Osteoblast (primary cell): Measurements from ENCODE around the gene STRN. TPM values are rescaled to one million over a fixed set of nuclear protein-coding genes. Genes with fewer than 3 reads are reported as not detected.

ENCODE experiments used
- DNase-seq: peaks from one replicate; pipeline ENCODE4 v3.0.0; 2011; ENCODE audit warnings: low spot score, mixed read lengths; ENCODE audit not compliant: insufficient read length; ENCODE audit errors: missing footprints
- H2AFZ ChIP-seq: 2 replicates; pipeline ENCODE4 v1.6.0; 2011; ENCODE audit warnings: mild to moderate bottlenecking, low read length
- H3K27ac ChIP-seq: 2 replicates; pipeline ENCODE4 v1.5.1; 2011; ENCODE audit warnings: mild to moderate bottlenecking, low read depth, low read length, moderate library complexity
- H3K27me3 ChIP-seq: 2 replicates; pipeline ENCODE4 v1.6.0; 2012; ENCODE audit warnings: mild to moderate bottlenecking, control low read depth, inconsistent platforms, low read length, moderate library complexity; ENCODE audit not compliant: insufficient read depth
- H3K36me3 ChIP-seq: 2 replicates; pipeline ENCODE4 v1.5.1; 2011; ENCODE audit warnings: mild to moderate bottlenecking, low read length, control low read depth, moderate library complexity; ENCODE audit not compliant: insufficient read depth
- H3K4me1 ChIP-seq: 2 replicates; pipeline ENCODE4 v1.5.1; 2011; ENCODE audit warnings: mild to moderate bottlenecking, low read length, control low read depth, moderate library complexity; ENCODE audit not compliant: insufficient read depth
- H3K4me2 ChIP-seq: 2 replicates; pipeline ENCODE4 v1.6.0; 2011; ENCODE audit warnings: mild to moderate bottlenecking, low read length; ENCODE audit not compliant: insufficient read depth
- H3K4me3 ChIP-seq: fragments of 200-600 bp; sonication (generic); 3 replicates; pipeline ENCODE4 v1.5.1; 2012; ENCODE audit warnings: mild to moderate bottlenecking, low read length, inconsistent platforms; ENCODE audit not compliant: insufficient read depth
- H3K79me2 ChIP-seq: 2 replicates; pipeline ENCODE4 v1.6.0; 2012; ENCODE audit warnings: mild to moderate bottlenecking, low read length, control low read depth, inconsistent platforms; ENCODE audit not compliant: insufficient read depth
- H3K9me3 ChIP-seq: 2 replicates; pipeline ENCODE4 v1.5.1; 2011; ENCODE audit warnings: low read depth, low read length, control low read depth
- H4K20me1 ChIP-seq: 2 replicates; pipeline ENCODE4 v1.6.0; 2012; ENCODE audit warnings: mild to moderate bottlenecking, low read length, control low read depth; ENCODE audit not compliant: insufficient read depth
- CTCF ChIP-seq: IDR thresholded peaks from 2 replicates; pipeline ENCODE4 v1.5.1; 2011; ENCODE audit warnings: mild to moderate bottlenecking, low read depth, low read length, moderate library complexity; ENCODE audit errors: extremely low read depth
- total RNA-seq: library from RNA; depleted of rRNA; stranded (reverse); fragments of >200 nt; gene quantifications from 2 replicates; pipeline ENCODE4 v1.2.3, GENCODE V29; 2012

Gene STRN
- total RNA-seq, 1 donor: 21.4 TPM

DNA sequence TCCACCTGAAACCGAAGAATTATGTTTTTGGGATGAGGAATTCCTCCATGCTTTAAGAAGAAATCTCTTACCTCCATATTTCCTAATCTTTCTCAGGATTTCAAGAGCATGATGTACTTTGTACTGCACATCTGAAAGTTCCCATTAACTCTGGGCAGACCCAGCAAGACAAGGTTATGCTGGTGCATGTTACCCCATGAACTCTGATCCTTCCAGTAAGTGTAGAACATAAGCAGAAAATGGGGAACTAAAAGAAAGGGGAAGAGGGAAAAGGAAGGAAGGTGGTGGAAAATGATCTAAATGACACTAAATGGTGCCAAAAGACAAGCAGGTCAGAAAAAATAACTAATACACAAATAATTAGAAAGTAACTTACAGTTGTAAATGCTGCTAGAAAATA is 50.7 kb downstream of the STRN start:
- H2AFZ ChIP-seq: no peak overlapping the region
- no peak overlapping the region for H3K4me2 ChIP-seq
- H3K79me2 ChIP-seq: peaks cover 12% of the 10 kb centered on the region
- peaks cover 11% of the 10 kb centered on the region for H3K36me3 ChIP-seq
- H3K27ac ChIP-seq: no peak overlapping the region
- H3K4me1 ChIP-seq: peaks cover 10% of the 10 kb centered on the region
- no peaks in the 10 kb centered on the region for H3K9me3 ChIP-seq
- no peak for TF ChIP-seq CTCF
- no peak overlapping the region for H3K4me3 ChIP-seq
- H4K20me1 ChIP-seq: peaks cover 3% of the 10 kb centered on the region
- H3K27me3 ChIP-seq: no peaks in the 10 kb centered on the region
- no peak for DNase-seq

DNA sequence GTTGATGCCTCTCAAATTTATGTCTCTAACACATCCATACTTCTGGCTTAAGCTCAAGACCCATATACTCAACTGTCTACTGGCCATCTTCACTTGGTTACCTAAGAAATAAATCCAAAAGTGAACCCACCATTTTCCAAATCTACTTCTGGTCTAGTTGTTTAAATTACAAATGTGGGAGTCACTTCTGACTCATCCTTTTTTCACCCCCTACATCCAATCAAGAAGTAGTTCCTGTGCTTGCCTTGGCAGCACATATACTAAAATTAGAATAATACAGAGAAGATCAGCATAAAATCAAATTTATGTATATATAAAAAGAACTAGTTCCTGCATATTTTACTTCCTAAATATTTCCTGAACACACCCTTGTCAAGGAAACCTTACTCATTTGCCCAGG is 53.6 kb downstream of the STRN start:
- no peak for TF ChIP-seq CTCF
- Histone ChIP-seq H3K4me1 (peaks cover 10% of the 10 kb centered on the region), H2AFZ (no peak overlapping the region), H3K9me3 (no peaks in the 10 kb centered on the region), H3K4me3 (no peak overlapping the region), H4K20me1 (no peaks in the 10 kb centered on the region), H3K27me3 (no peaks in the 10 kb centered on the region), H3K79me2 (peaks cover 9% of the 10 kb centered on the region), H3K4me2 (peak overlapping the region; percentile 25), H3K27ac (no peak overlapping the region), H3K36me3 (peaks cover 11% of the 10 kb centered on the region)
- DNase-seq: peak; percentile 61

DNA sequence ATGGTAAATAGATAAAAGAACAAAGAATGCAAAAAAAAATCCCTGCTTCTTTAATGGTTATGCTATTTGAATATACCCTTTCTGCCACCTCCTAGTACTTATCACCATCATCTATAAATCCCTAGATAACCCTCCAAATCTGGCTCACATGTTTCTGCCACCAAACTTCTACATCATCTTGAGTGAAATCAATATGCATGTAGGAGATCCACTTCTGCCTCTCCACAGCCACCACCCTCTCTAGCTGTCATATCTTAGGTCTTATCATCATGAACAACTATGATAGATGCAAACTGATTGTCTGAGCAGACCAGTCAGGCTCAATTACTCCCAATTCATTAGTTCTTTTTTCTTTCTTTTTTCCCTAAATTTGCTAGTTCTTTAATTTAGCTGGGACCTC is 55.3 kb downstream of the STRN start:
- Histone ChIP-seq H3K36me3 (peaks cover 11% of the 10 kb centered on the region), H3K4me1 (peaks cover 10% of the 10 kb centered on the region), H3K4me2 (no peak overlapping the region), H4K20me1 (no peaks in the 10 kb centered on the region), H3K27ac (no peak overlapping the region), H3K4me3 (no peak overlapping the region), H3K79me2 (peaks cover 9% of the 10 kb centered on the region), H3K27me3 (no peaks in the 10 kb centered on the region), H3K9me3 (no peaks in the 10 kb centered on the region), H2AFZ (no peak overlapping the region)
- no peak for TF ChIP-seq CTCF
- no peak for DNase-seq

GRCh38 chr2:36906277-36906676 is 60.1 kb downstream of the STRN start:
- no peaks in the 10 kb centered on the region for H3K36me3 ChIP-seq
- H3K4me1 ChIP-seq: no peaks in the 10 kb centered on the region
- no peaks in the 10 kb centered on the region for H3K9me3 ChIP-seq
- no peak overlapping the region for H2AFZ ChIP-seq
- no peak overlapping the region for H3K4me3 ChIP-seq
- H4K20me1 ChIP-seq: no peaks in the 10 kb centered on the region
- peaks cover 5% of the 10 kb centered on the region for H3K79me2 ChIP-seq
- H3K4me2 ChIP-seq: no peak overlapping the region
- TF ChIP-seq CTCF: no peak
- no peaks in the 10 kb centered on the region for H3K27me3 ChIP-seq
- no peak for DNase-seq
- no peak overlapping the region for H3K27ac ChIP-seq
